ENCODE measurements around the gene PGLYRP3. TPM values are rescaled to one million over a fixed set of nuclear protein-coding genes. Genes with fewer than 3 reads are reported as not detected.

The PGLYRP3 gene
- total RNA-seq, 1 donor from 2014 or later: not detected

- DNase-seq (ENCODE audit: low spot score): no peak
- H3K27me3 Mint-ChIP-seq (ENCODE audit: insufficient read depth): peaks cover 27% of the 10 kb centered on the region
- peak overlapping the region; percentile 14 for H3K27ac Mint-ChIP-seq
- H3K9me3 Mint-ChIP-seq: no peaks in the 10 kb centered on the region
- intact Hi-C loops (cut with micrococcal nuclease): no loop called here
- peak overlapping the region; percentile 53 for H3K4me3 Mint-ChIP-seq
- peaks cover 44% of the 10 kb centered on the region for H3K4me1 Mint-ChIP-seq (ENCODE audit: low read depth)
- no peaks in the 10 kb centered on the region for H3K36me3 Mint-ChIP-seq (ENCODE audit: low read depth)
These were observed 32.7 kb upstream of the PGLYRP3 start for GRCh38 chr1:153345187-153346076.

DNA sequence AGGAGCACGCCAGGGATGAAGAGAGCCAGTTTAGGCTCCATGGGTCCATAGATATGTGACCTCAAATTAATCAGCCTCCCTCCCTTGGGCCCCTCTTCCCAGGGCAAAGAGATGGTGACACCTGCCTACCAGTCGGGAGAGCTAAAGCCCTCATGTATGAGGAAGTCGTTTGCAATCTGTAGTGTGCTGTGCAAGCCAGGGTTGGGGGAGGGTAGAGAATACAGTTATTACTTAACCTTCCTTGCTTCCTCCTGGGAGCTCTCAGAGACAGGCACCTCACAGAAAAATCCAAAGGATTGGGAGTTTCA lies 31.9 kb upstream of the PGLYRP3 start:
- Mint-ChIP-seq H3K9me3 (no peaks in the 10 kb centered on the region), H3K36me3 (ENCODE audit: low read depth) (no peaks in the 10 kb centered on the region), H3K27ac (no peak overlapping the region), H3K4me3 (no peak overlapping the region), H3K27me3 (ENCODE audit: insufficient read depth) (peaks cover 20% of the 10 kb centered on the region), H3K4me1 (ENCODE audit: low read depth) (peaks cover 50% of the 10 kb centered on the region)
- DNase-seq (ENCODE audit: low spot score): no peak
- intact Hi-C loops (cut with micrococcal nuclease): no loop called here

GRCh38 chr1:153343811-153344717 lies 31.3 kb upstream of the PGLYRP3 start:
- Mint-ChIP-seq H3K9me3 (no peaks in the 10 kb centered on the region), H3K27ac (no peak overlapping the region), H3K36me3 (ENCODE audit: low read depth) (no peaks in the 10 kb centered on the region), H3K27me3 (ENCODE audit: insufficient read depth) (peaks cover 19% of the 10 kb centered on the region), H3K4me3 (no peak overlapping the region), H3K4me1 (ENCODE audit: low read depth) (peaks cover 51% of the 10 kb centered on the region)
- intact Hi-C loops (cut with micrococcal nuclease): no loop called here
- DNase-seq (ENCODE audit: low spot score): no peak

DNA sequence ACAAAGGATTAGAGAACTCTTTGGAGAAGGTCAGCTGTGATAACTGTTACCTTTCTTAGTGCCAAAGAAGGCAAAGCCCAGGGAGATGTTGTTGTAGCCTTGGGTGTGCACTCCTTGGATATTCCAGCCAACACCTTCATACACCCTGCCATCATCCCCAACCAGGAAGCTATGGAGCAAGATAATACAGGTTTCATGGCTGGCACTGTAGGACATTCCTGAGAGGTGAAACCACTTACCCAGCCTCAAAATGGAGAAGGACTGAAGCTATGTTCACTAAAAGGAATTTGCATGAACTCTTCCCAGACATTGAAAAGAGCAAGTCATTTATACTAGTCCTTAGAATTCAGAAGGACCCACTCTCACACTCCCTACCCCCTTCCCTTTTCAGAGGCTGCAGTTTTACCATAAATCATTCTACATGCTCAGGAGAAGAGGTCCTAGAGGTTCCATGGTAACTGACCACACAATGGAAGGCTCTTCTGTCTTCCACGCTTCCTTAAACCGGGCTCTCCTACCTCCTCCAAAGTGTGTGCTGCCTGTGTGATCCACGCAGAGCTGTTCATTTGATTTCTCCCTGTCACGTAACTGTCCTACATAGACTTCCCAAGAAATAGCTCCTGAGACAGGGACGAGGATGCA lies 30.4 kb upstream of the PGLYRP3 start:
- peaks cover 22% of the 10 kb centered on the region for H3K27me3 Mint-ChIP-seq (ENCODE audit: insufficient read depth)
- H3K36me3 Mint-ChIP-seq (ENCODE audit: low read depth): no peaks in the 10 kb centered on the region
- no peak overlapping the region for H3K27ac Mint-ChIP-seq
- H3K9me3 Mint-ChIP-seq: no peaks in the 10 kb centered on the region
- peaks cover 51% of the 10 kb centered on the region for H3K4me1 Mint-ChIP-seq (ENCODE audit: low read depth)
- DNase-seq (ENCODE audit: low spot score): no peak
- H3K4me3 Mint-ChIP-seq: peak overlapping the region; percentile 7
- intact Hi-C loops (cut with micrococcal nuclease): no loop called here

DNA sequence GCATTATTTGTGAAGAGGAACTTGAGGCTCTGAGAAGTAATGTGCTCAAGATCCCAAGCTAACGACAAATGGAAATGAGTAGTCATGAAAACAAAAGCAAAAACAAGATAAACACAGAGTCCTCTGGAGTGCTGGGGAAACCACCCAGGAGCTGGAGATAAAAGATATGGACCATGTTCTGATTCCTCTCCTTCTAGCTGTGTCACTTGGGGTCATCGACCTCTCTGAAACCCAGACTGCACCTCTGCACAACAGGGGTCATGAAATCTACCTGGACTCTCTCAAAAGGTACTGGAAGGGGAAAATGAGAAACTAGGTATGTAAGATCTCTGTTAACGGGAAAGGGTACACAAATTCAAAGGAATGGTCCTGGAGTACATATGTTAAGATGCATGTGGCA lies 29.4 kb upstream of the PGLYRP3 start:
- Mint-ChIP-seq H3K9me3 (no peaks in the 10 kb centered on the region), H3K27me3 (ENCODE audit: insufficient read depth) (peaks cover 25% of the 10 kb centered on the region), H3K27ac (peak overlapping the region; percentile 5), H3K4me1 (ENCODE audit: low read depth) (peaks cover 51% of the 10 kb centered on the region), H3K36me3 (ENCODE audit: low read depth) (no peaks in the 10 kb centered on the region), H3K4me3 (no peak overlapping the region)
- DNase-seq (ENCODE audit: low spot score): no peak
- intact Hi-C loops (cut with micrococcal nuclease): no loop called here

DNA sequence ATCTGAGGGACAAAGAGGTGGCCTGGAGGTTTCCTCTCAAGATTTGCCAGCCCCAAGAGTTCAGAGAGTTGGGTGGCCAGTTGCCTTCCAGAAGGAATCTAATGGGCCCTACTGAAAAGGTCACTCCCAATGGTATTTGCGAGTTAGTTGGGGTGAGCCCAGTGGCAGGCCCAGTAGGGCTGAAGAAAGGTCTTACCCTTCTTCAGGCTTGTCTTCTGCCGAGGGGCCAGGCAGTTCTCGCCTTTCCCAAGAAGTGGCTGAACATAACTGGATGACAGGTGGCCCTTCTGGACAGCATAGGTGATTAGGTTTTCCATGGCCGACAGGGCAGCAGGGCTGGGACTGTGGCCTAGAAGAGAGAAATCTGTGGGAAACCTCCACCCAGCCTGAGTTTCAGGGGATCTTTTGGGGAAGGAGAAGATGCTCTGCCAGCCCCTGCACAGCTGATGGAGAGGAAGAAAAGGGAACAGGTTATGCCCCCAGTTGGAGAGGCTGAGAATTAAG lies 28.7 kb upstream of the PGLYRP3 start:
- no peak overlapping the region for H3K4me3 Mint-ChIP-seq
- H3K9me3 Mint-ChIP-seq: no peaks in the 10 kb centered on the region
- no peak overlapping the region for H3K27ac Mint-ChIP-seq
- peaks cover 23% of the 10 kb centered on the region for H3K27me3 Mint-ChIP-seq (ENCODE audit: insufficient read depth)
- H3K4me1 Mint-ChIP-seq (ENCODE audit: low read depth): peaks cover 48% of the 10 kb centered on the region
- intact Hi-C loops (cut with micrococcal nuclease): no loop called here
- no peak for DNase-seq (ENCODE audit: low spot score)
- no peaks in the 10 kb centered on the region for H3K36me3 Mint-ChIP-seq (ENCODE audit: low read depth)

- H3K27me3 Mint-ChIP-seq (ENCODE audit: insufficient read depth): peaks cover 16% of the 10 kb centered on the region
- no peak overlapping the region for H3K27ac Mint-ChIP-seq
- DNase-seq (ENCODE audit: low spot score): no peak
- no peak overlapping the region for H3K4me3 Mint-ChIP-seq
- no peaks in the 10 kb centered on the region for H3K36me3 Mint-ChIP-seq (ENCODE audit: low read depth)
- intact Hi-C loops (cut with micrococcal nuclease): no loop called here
- peaks cover 36% of the 10 kb centered on the region for H3K4me1 Mint-ChIP-seq (ENCODE audit: low read depth)
- no peaks in the 10 kb centered on the region for H3K9me3 Mint-ChIP-seq
These were observed 27.6 kb upstream of the PGLYRP3 start for GRCh38 chr1:153340356-153340755.

GRCh38 chr1:153339802-153340201 lies 27.1 kb upstream of the PGLYRP3 start:
- intact Hi-C loops (cut with micrococcal nuclease): no loop called here
- H3K36me3 Mint-ChIP-seq (ENCODE audit: low read depth): no peaks in the 10 kb centered on the region
- H3K27ac Mint-ChIP-seq: no peak overlapping the region
- H3K27me3 Mint-ChIP-seq (ENCODE audit: insufficient read depth): peaks cover 19% of the 10 kb centered on the region
- no peaks in the 10 kb centered on the region for H3K9me3 Mint-ChIP-seq
- no peak for DNase-seq (ENCODE audit: low spot score)
- H3K4me1 Mint-ChIP-seq (ENCODE audit: low read depth): peaks cover 34% of the 10 kb centered on the region
- H3K4me3 Mint-ChIP-seq: no peak overlapping the region

GRCh38 chr1:153337980-153338853 lies 25.5 kb upstream of the PGLYRP3 start:
- DNase-seq (ENCODE audit: low spot score): no peak
- H3K4me3 Mint-ChIP-seq: no peak overlapping the region
- peaks cover 19% of the 10 kb centered on the region for H3K4me1 Mint-ChIP-seq (ENCODE audit: low read depth)
- peaks cover 24% of the 10 kb centered on the region for H3K27me3 Mint-ChIP-seq (ENCODE audit: insufficient read depth)
- H3K9me3 Mint-ChIP-seq: no peaks in the 10 kb centered on the region
- no peaks in the 10 kb centered on the region for H3K36me3 Mint-ChIP-seq (ENCODE audit: low read depth)
- H3K27ac Mint-ChIP-seq: no peak overlapping the region
- intact Hi-C loops (cut with micrococcal nuclease): no loop called here

GRCh38 chr1:153336650-153337049 lies 23.9 kb upstream of the PGLYRP3 start:
- DNase-seq (ENCODE audit: low spot score): no peak
- intact Hi-C loops (cut with micrococcal nuclease): no loop called here
- no peaks in the 10 kb centered on the region for H3K9me3 Mint-ChIP-seq
- H3K27ac Mint-ChIP-seq: no peak overlapping the region
- no peak overlapping the region for H3K4me3 Mint-ChIP-seq
- peaks cover 23% of the 10 kb centered on the region for H3K27me3 Mint-ChIP-seq (ENCODE audit: insufficient read depth)
- H3K36me3 Mint-ChIP-seq (ENCODE audit: low read depth): no peaks in the 10 kb centered on the region
- H3K4me1 Mint-ChIP-seq (ENCODE audit: low read depth): peaks cover 12% of the 10 kb centered on the region

DNA sequence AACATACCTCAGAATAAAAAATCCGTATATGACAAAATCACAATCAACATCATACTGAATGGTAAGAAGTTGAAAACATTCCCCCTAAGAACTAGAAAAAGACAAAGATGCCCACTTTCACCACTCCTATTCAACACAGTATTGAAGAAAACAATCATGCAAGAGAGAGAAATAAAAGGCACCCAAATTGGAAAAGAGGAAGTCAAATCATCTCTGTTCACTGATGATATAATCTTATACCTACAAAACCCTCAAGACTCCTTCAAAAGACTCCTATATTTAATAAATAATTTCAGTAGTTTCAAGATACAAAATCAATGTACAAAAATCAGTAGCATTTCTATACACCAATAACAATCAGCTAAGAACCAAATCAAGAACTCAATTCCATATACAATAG lies 21.1 kb upstream of the PGLYRP3 start:
- H3K4me3 Mint-ChIP-seq: no peak overlapping the region
- no peak overlapping the region for H3K27ac Mint-ChIP-seq
- intact Hi-C loops (cut with micrococcal nuclease): no loop called here
- H3K4me1 Mint-ChIP-seq (ENCODE audit: low read depth): no peaks in the 10 kb centered on the region
- no peak for DNase-seq (ENCODE audit: low spot score)
- no peaks in the 10 kb centered on the region for H3K36me3 Mint-ChIP-seq (ENCODE audit: low read depth)
- H3K27me3 Mint-ChIP-seq (ENCODE audit: insufficient read depth): peaks cover 31% of the 10 kb centered on the region
- H3K9me3 Mint-ChIP-seq: no peaks in the 10 kb centered on the region

- H3K36me3 Mint-ChIP-seq (ENCODE audit: low read depth): no peaks in the 10 kb centered on the region
- DNase-seq (ENCODE audit: low spot score): no peak
- intact Hi-C loops (cut with micrococcal nuclease): no loop called here
- H3K27me3 Mint-ChIP-seq (ENCODE audit: insufficient read depth): peaks cover 18% of the 10 kb centered on the region
- H3K4me3 Mint-ChIP-seq: no peak overlapping the region
- H3K4me1 Mint-ChIP-seq (ENCODE audit: low read depth): no peaks in the 10 kb centered on the region
- peaks cover 14% of the 10 kb centered on the region for H3K9me3 Mint-ChIP-seq
- no peak overlapping the region for H3K27ac Mint-ChIP-seq
These were observed 12.2 kb upstream of the PGLYRP3 start for GRCh38 chr1:153324912-153325311.
